ENCODE data around the gene TRABD2B. TPM values are rescaled to one million over a fixed set of nuclear protein-coding genes. Genes with fewer than 3 reads are reported as not detected.

Gene TRABD2B
- total and polyA plus RNA-seq, 2 donors from 2014 or later = 19.8 to 62.0 TPM

DNA sequence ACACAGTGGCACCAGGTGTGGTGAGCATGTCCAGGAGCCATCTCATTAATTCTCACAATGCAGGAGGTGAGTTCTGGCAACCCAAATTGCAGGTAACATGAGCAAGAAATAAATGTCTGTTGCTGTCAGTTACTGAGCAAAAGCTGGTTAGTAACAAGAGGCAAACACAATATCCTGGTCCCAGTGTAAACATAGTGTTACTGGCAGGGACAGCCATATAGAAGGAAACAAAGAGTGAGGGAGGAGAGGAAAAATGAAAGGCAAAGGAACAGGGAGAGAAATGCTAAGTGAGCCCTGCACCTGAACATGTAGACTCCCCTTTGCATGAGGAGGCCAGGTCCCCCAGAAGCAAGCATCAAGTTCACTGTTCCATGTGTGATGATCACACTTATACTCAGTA lies 203.6 kb downstream of the TRABD2B start:
- Histone ChIP-seq H3K9ac (ENCODE audit: low read length in 3 of 3) (no peak overlapping the region), H3K27me3 (ENCODE audit: control insufficient read depth, insufficient read depth, low read length) (no peaks in the 10 kb centered on the region), H3K27ac (ENCODE audit: low read depth in 2 of 2, low read length in 2 of 2) (no peak overlapping the region), H3K36me3 (ENCODE audit: control insufficient read depth in 2 of 3, insufficient read depth in 3 of 3, low read length in 3 of 3) (peaks cover 0 to 25% (median 20%) of the 10 kb centered on the region in 3 donors), H3K9me3 (ENCODE audit: control insufficient read depth in 2 of 3, insufficient read depth in 1 of 3, low read length in 3 of 3) (no peaks in the 10 kb centered on the region), H3K4me1 (ENCODE audit: control insufficient read depth in 2 of 3, insufficient read depth in 2 of 3, low read depth in 1 of 3, low read length in 3 of 3) (peaks cover 0 to under 1% (median 0%) of the 10 kb centered on the region in 3 donors), H3K4me3 (ENCODE audit: low read length in 3 of 3) (no peak overlapping the region)
- DNase-seq (no peak), FAIRE-seq (no peak)
- TF ChIP-seq CTCF (IDR thresholded peaks at IDR 0.05; ENCODE audit: borderline replicate concordance, extremely low read depth, insufficient read depth) = no peak
- intact Hi-C loops (cut with DNase I) = no loop called here

DNA sequence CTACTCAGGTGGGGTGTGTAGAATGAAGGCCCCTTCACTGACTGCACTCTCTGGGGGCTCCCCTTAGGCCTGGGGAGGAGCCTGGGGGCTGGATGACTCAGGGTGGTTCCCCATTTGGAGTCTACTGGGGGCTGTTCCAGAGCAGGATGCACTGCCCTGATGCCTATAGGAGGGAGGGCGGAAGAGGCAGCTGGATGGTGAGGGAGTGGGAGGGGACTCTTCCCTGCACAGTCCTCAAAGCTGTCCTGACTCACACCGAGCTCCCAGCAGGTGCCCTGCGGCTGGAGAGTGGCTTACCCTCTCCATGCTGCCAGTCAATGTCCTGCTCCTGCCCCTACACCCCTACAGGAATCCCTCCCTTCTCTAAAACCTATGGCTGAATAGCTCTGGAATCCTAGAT lies 204.4 kb downstream of the TRABD2B start:
- no peak for DNase-seq
- intact Hi-C loops (cut with DNase I) = no loop called here
- Histone ChIP-seq H3K9ac (ENCODE audit: low read length in 3 of 3) (no peak overlapping the region), H3K36me3 (ENCODE audit: control insufficient read depth in 2 of 3, insufficient read depth in 3 of 3, low read length in 3 of 3) (peaks cover 0 to 33% (median 20%) of the 10 kb centered on the region in 3 donors), H3K4me1 (ENCODE audit: control insufficient read depth in 2 of 3, insufficient read depth in 2 of 3, low read depth in 1 of 3, low read length in 3 of 3) (peaks cover 0 to 5% (median 0%) of the 10 kb centered on the region in 3 donors), H3K27me3 (ENCODE audit: control insufficient read depth, insufficient read depth, low read length) (no peaks in the 10 kb centered on the region), H3K9me3 (ENCODE audit: control insufficient read depth in 2 of 3, insufficient read depth in 1 of 3, low read length in 3 of 3) (no peaks in the 10 kb centered on the region), H3K27ac (ENCODE audit: low read depth in 2 of 2, low read length in 2 of 2) (no peak overlapping the region), H3K4me3 (ENCODE audit: low read length in 3 of 3) (no peak overlapping the region)
- no peak for TF ChIP-seq CTCF (IDR thresholded peaks at IDR 0.05; ENCODE audit: borderline replicate concordance, extremely low read depth, insufficient read depth)
- no peak for FAIRE-seq

DNA sequence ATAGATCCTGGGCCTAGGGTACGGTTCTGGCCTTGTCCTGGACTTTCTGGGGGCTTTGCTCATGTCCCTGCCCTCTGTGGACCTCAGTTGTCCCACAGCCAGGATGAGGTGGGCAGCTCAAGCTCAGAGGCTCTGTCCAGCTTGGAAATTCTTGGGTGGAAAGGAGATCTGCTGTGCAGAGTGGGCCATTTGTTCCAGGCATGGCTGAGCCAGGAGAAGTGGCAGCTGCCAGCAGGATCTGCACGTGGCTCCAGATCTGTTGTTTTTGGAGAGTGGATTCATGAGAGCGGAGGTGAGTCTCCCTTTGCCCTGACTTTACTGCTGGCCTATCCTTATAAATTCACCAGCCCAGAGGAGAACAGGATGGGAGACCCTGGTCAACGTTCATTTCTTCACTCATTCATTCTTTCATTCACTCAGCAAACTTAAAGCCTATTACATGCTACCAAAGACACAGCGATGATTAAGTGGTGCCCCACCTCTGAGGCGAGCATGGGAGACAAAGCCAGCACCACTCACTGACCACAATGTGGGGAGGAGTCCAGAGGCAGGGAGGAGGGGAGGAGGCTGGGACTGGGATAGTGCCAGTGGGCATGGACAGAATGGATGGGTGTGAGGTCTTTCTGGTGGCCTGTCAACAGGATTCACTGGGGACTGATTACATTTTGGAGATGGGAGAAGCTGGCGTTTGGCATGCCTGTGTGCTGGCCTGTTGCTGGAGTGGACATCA lies 205.1 kb downstream of the TRABD2B start:
- intact Hi-C loops (cut with DNase I) = no loop called here
- Histone ChIP-seq H3K4me1 (ENCODE audit: control insufficient read depth in 2 of 3, insufficient read depth in 2 of 3, low read depth in 1 of 3, low read length in 3 of 3) (peaks cover 0 to 5% (median 0%) of the 10 kb centered on the region in 3 donors), H3K27me3 (ENCODE audit: control insufficient read depth, insufficient read depth, low read length) (no peaks in the 10 kb centered on the region), H3K9ac (ENCODE audit: low read length in 3 of 3) (no peak overlapping the region), H3K27ac (ENCODE audit: low read depth in 2 of 2, low read length in 2 of 2) (no peak overlapping the region), H3K4me3 (ENCODE audit: low read length in 3 of 3) (no peak overlapping the region), H3K9me3 (ENCODE audit: control insufficient read depth in 2 of 3, insufficient read depth in 1 of 3, low read length in 3 of 3) (no peaks in the 10 kb centered on the region), H3K36me3 (ENCODE audit: control insufficient read depth in 2 of 3, insufficient read depth in 3 of 3, low read length in 3 of 3) (peaks cover 0 to 33% (median 25%) of the 10 kb centered on the region in 3 donors)
- FAIRE-seq (no peak), DNase-seq (no peak)
- TF ChIP-seq CTCF (IDR thresholded peaks at IDR 0.05; ENCODE audit: borderline replicate concordance, extremely low read depth, insufficient read depth) = no peak

All from kidney (tissue), 14 donors.